Activated CD4-positive, alpha-beta T cell treated with anti-CD3 and anti-CD28 coated beads for 24 hours (primary cell): Measurements from ENCODE around the gene BICDL1.

Experiments used
- DNase-seq, 2 donors: peaks; one replicate each; pipeline ENCODE4 v3.0.0-alpha.2; 2020; ENCODE audit warnings: low read depth in 2 of 2

The BICDL1 gene

DNA sequence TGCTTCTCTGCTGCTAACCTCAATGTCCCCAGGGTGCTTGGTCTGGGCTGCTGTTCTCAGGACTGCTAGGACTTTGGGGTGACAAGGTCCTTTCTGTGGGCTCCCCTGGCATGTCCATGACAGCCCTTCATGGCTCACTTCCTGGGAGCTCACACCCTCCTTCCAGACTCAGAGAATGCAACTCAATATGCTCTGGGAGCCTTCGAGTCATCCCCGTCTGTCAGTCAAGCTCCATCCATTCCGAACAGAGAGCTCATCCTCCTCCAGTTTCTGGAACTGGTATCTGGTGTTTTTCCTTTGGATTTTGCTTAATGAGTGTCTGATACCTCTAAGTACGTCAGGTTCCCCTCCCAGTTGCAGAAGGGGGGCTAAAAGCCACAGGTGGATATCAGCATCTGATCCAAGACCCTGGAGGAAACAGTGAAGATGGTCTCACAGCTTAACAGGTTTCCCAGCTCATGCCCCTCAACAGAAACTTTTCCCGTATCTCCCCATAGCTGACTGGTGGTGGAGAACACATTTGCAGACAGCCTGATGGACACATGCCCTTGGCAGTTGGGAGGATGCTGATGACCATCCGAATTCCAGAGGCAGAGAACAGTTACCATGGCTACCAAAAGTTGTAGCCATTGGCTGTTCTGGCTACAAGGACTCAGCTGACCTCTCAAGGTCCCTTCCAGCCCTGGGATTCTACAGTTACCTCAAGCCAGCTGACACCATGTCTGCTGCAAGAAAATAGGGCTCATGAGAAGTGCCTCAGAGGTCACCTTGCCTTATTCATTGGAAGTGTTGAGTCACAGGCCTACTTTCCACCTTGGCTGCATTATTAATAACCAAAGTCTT, 137.0 kb downstream of the BICDL1 start:
- no peak for DNase-seq

DNA sequence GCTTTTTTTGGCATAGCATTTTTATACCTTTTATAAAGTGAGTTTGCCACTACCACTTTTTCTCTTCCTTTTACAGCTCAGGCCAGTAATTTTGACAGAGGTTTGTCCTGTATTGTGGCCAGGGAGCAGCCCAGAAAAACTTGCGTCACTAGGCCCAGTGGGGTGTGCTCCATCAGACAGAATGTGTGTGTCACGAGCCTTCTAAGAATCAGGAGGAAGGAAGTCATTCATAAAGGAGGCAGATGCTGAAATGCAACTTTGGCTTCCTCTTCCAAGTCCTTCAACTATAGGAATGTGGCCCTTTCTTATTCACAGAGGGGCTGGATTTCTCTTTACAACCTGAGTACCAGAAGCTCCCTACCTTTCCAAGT, 137.6 kb downstream of the BICDL1 start:
- DNase-seq, result no peak

- no peak for DNase-seq
These were observed 141.0 kb downstream of the BICDL1 start for GRCh38 chr12:120130011-120130410.

DNA sequence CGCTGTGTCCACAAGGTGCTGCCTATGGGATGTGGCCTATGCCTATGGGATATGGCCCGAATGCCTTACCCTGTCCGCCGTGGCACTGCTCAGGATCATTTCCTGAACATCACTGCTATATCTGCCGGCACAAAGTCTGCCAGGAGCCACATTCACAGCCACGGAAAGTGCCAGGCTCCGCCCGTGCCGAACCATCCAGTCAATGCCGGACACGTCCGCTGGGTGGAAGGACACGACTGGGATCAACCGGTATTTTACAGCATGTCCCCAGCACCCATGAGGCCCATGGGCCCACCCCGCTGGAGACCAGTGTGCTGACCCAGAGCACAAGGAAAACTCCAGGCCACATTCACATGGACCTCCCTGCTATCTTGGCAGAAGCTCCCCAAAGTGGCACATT, 142.1 kb downstream of the BICDL1 start:
- DNase-seq, result no peak

- no peak for DNase-seq
These were observed 143.2 kb downstream of the BICDL1 start for GRCh38 chr12:120132054-120132836.

DNA sequence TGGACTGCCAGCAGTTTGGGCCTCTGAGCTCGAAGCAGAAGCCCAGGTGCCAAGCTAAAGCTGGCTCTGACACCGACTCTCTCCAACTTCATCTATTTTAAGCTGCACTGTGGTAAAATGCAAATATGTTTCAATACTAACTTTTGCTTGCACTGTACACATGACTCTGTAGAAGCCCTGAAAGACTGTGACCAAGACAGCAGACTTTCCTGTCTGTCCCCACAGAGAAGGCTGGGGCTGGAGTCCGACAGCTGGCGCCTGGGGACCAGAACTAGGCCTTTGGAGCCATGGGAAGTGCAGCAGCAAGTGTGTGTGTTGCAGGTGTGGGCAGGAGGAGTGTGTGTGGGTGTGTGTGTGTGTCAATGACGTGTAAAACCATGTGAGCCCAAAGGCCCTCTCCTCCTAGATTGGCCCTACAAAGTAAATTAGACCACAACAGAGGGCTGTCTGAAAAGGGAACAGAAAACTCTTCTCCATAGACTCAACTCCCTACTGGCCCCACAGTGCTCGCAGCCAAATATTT, 143.9 kb downstream of the BICDL1 start:
- DNase-seq, result no peak

DNA sequence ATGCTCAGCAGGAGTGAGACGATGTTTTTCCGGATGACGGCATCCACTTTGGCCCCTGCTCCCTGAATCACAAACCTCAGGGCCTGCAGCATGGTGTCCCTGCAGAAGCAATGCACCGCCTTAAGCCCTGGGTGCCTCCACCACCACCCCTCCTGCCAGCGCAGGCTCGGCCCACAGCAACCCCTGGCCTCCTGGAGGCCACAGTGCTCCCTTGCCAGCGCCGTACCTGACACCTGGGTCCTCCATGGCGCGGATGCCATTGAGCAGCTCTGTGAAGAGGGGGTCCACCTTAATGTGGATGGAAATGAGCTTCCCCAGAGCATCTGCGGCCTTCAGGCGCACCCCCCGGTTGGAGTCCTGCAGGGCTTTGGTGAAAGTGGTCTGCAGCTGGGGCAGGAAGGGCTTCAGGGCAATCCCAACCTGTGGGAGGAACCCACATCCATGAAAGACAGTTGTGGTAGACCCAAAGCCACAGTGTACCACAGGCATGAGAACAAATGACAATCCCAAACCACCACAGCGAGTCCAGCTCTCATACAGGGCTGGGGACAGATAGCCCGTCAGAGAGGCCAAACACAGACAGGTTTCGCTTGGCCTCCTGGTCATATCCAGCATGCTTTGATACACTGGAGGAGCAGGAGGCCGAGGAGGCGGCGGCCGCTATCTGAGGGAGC, 145.4 kb downstream of the BICDL1 start:
- no peak for DNase-seq

DNA sequence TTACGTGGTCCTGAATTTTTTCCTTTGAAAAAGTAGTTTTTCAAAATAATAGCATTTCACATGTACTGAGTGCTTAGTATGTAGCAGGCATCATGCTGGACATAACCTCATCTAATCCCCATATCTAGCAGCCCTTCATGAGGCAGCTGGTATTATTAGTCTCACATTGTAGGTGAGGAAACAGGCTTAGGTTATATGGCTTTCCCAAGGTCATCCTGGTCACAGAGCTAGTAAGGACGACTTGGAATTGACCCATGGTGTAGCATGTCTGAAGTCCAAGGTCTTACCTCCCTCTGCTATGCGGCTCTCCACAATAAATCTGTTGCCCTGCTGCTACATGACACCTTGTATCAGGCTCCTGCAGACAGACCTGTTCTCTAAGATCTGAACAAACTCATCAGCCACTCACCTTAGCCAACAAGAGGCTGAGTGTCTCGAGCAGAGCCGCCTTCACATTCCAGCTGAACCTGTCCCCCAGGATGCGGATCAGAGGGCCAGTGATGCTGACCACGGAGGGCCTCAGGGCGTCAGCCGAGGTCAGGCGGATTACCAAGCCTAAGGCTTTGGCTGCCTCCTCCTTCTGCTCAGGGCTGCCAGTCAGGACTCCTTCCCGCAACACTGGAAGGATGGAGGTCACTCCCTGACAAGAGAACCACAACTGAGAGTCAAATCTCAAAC, 147.2 kb downstream of the BICDL1 start:
- no peak for DNase-seq

DNA sequence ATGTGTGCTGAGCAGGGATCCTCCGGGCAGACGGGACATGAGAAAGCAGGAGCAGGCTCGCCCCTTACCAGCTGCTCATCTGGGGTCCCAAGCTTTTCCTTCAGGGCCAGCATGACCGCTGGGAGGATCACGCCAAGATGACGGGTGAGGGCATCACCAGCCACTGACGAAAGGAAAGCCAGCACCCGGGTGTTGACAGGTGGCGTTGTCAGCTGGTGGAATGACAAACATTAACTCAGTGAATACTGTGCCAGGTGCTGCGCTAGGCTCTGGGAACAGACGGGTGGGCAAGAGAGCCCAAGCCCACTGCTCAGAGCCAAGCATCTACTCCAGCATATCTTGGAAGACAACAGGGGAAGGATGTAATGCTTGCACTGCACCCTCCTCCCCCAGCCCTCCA, 148.8 kb downstream of the BICDL1 start:
- no peak for DNase-seq

- DNase-seq, result no peak
These were observed 149.3 kb downstream of the BICDL1 start for GRCh38 chr12:120138366-120138765.

- DNase-seq, result no peak
These were observed 150.9 kb downstream of the BICDL1 start for GRCh38 chr12:120139958-120140357.

DNA sequence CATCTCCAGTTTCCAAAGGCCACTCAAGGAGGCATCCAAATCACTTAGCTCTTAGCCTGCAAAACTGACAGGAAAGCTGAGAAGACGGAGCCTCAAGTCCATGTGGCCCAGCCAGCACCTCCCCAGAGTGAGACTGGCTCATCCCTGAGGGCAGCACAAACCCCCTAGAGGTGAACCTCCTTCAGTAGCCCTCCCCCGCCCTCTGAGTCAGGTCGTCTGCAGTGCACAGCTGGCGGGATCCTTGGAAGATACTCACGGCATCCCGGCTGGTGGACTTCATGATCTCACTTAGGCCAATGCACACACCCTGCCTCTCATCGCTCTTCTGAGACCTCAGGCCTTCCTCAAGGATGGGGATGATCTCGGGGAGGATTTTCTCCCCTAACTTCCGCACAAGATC, 151.6 kb downstream of the BICDL1 start:
- DNase-seq, result no peak

DNA sequence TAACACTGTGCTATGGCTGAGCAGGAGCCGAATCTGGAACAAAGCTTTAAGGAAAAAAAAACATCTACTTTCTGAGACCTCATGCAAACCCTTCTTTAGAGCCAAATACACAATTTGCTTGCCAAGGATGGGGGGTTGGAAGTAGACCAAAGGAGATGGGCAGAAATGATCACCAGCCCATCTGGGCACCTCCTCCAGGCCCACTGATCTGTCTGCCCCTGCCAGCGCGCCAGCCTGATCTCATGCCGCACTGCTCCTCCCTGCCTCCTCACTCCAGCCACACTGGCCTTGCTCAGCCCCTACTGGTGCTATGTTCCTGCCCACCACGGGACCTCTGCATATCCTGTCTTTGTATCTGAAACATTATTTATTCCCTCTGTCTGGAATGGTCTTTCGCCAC, 152.3 kb downstream of the BICDL1 start:
- DNase-seq, result no peak

GRCh38 chr12:120142231-120142877, 153.3 kb downstream of the BICDL1 start:
- no peak for DNase-seq
